Measurements from ENCODE around the gene MAP1LC3B2.
"Not testable (repeated sequence)": the region's sequence is repeated elsewhere in the genome, so short reads cannot be mapped to it uniquely, and the experiment has no call there.

MAP1LC3B2 gene

GRCh38 chr12:116561181-116561821 is 2.1 kb downstream of the MAP1LC3B2 start:
- no peak for DNase-seq

GRCh38 chr12:116562090-116562489 is 2.9 kb downstream of the MAP1LC3B2 start:
- DNase-seq = no peak

GRCh38 chr12:116563262-116563661 is 4.1 kb downstream of the MAP1LC3B2 start:
- DNase-seq = no peak

- DNase-seq = no peak
These were observed 4.9 kb downstream of the MAP1LC3B2 start for GRCh38 chr12:116564080-116564479.

- DNase-seq = not testable (repeated sequence)
These were observed 6.0 kb downstream of the MAP1LC3B2 start for GRCh38 chr12:116565221-116565620.

- no peak for DNase-seq
These were observed 6.8 kb downstream of the MAP1LC3B2 start for GRCh38 chr12:116565963-116566362.

- no peak for DNase-seq
These were observed 9.0 kb downstream of the MAP1LC3B2 start for GRCh38 chr12:116568203-116568602.

- no peak for DNase-seq
These were observed 11.9 kb downstream of the MAP1LC3B2 start for GRCh38 chr12:116571089-116571488.

- DNase-seq = no peak
These were observed 14.6 kb downstream of the MAP1LC3B2 start for GRCh38 chr12:116573776-116574175.

- DNase-seq = not testable (repeated sequence)
These were observed 16.6 kb downstream of the MAP1LC3B2 start for GRCh38 chr12:116575754-116576153.

GRCh38 chr12:116577154-116577561 is 18.0 kb downstream of the MAP1LC3B2 start:
- DNase-seq = no peak

GRCh38 chr12:116578051-116578450 is 18.9 kb downstream of the MAP1LC3B2 start:
- no peak for DNase-seq

GRCh38 chr12:116582610-116583009 is 23.4 kb downstream of the MAP1LC3B2 start:
- no peak for DNase-seq

GRCh38 chr12:116583129-116583694 is 24.0 kb downstream of the MAP1LC3B2 start:
- DNase-seq = no peak

GRCh38 chr12:116587270-116587669 is 28.1 kb downstream of the MAP1LC3B2 start:
- no peak for DNase-seq

- DNase-seq = no peak
These were observed 29.3 kb downstream of the MAP1LC3B2 start for GRCh38 chr12:116588390-116589028.

GRCh38 chr12:116589581-116589980 is 30.4 kb downstream of the MAP1LC3B2 start:
- no peak for DNase-seq

GRCh38 chr12:116590561-116590960 is 31.4 kb downstream of the MAP1LC3B2 start:
- DNase-seq = no peak

- no peak for DNase-seq
These were observed 32.9 kb downstream of the MAP1LC3B2 start for GRCh38 chr12:116591855-116592637.

GRCh38 chr12:116592731-116593130 is 33.5 kb downstream of the MAP1LC3B2 start:
- DNase-seq = no peak

- DNase-seq = peak; percentile 10
These were observed 35.3 kb downstream of the MAP1LC3B2 start for GRCh38 chr12:116594325-116595038.

- no peak for DNase-seq
These were observed 36.0 kb downstream of the MAP1LC3B2 start for GRCh38 chr12:116595186-116595585.

GRCh38 chr12:116595672-116596071 is 36.5 kb downstream of the MAP1LC3B2 start:
- DNase-seq = no peak

All from activated CD4-positive, alpha-beta T cell treated with anti-CD3 and anti-CD28 coated beads for 1 hour (primary cell).